H1 (cell line): ENCODE results near the gene TMEM45A. TPM values are rescaled to one million over a fixed set of nuclear protein-coding genes. Genes with fewer than 3 reads are reported as not detected.

Source experiments
- BRCA1 ChIP-seq: IDR thresholded peaks from 2 replicates; pipeline ENCODE4 v1.6.1; 2012; ENCODE audit warnings: low read depth, low read length, improper control_type of control experiment
- CHD2 ChIP-seq: IDR thresholded peaks from 2 replicates; pipeline ENCODE4 v1.6.1; 2012; ENCODE audit warnings: low read length, improper control_type of control experiment
- EP300 ChIP-seq, 2 experiments: IDR thresholded peaks; 1 replicate in 1 of 2; 2 replicates in 1 of 2; pipeline ENCODE4 v1.6.1; 2011 to 2012; ENCODE audit warnings: low read depth in 2 of 2, low read length in 2 of 2, mild to moderate bottlenecking in 2 of 2, borderline replicate concordance in 1 of 2, inconsistent platforms in 1 of 2, moderate library complexity in 1 of 2
- SUZ12 ChIP-seq: fragments of 200-600 bp; sonication (generic); IDR thresholded peaks from 2 replicates; pipeline ENCODE4 v1.6.1; 2012; ENCODE audit warnings: mild to moderate bottlenecking, inconsistent platforms, low read length, moderate library complexity, mixed read lengths
- YY1 ChIP-seq: IDR thresholded peaks from 2 replicates; pipeline ENCODE4 v1.6.1; 2011; ENCODE audit warnings: low read depth, mild to moderate bottlenecking, low read length
- polyA plus RNA-seq, 7 experiments: library from polyadenylated mRNA; depleted of rRNA in 3 of 7; stranded (reverse) in 5 of 7; unstranded in 2 of 7; fragments of >200 nt in 5 of 7; fragments of 200-250 nt in 2 of 7; gene quantifications; 1 replicate in 5 of 7; 2 replicates in 1 of 7; 4 replicates in 1 of 7; pipeline versions ENCODE4 v1.2.1 to v1.2.3, GENCODE V29; 2011 to 2013; ENCODE audit warnings: missing spikeins in 2 of 7, mixed read lengths in 2 of 7
- total RNA-seq: library from RNA; stranded (reverse); fragmentation: NEBNext Ultra II Directional; extraction: Animal tissue kit (Norgen Biotek cat#: 25700); gene quantifications from 2 replicates; pipeline ENCODE4 v1.2.1, GENCODE V29; 2021

The TMEM45A gene
- total and polyA plus RNA-seq, 2 of the 8 experiments (the other 6 are each of a cell fraction or from before 2014, with no cell fraction given) = 12.9 to 14.2 TPM

- TF ChIP-seq SUZ12 (no peak), CHD2 (no peak), YY1 (no peak), BRCA1 (no peak), EP300 (IDR thresholded peaks at IDR 0.05; ENCODE audit: borderline replicate concordance in 1 of 2, low read depth in 2 of 2, low read length in 2 of 2) (no peak)
Observed at GRCh38 chr3:100482176-100482575, 10.2 kb upstream of the TMEM45A start (continued).
